Liver (tissue), 3 donors: ENCODE results near the gene SELENOK.

Source experiments
- FOXA1 ChIP-seq: IDR thresholded peaks from 2 replicates; pipeline ENCODE4 v1.6.1; 2016; ENCODE audit warnings: antibody characterized with exemption
- GABPA ChIP-seq, 2 donors: IDR thresholded peaks in 1 of 2; conservative IDR thresholded peaks in 1 of 2; 2 replicates each; pipeline ENCODE4 v1.6.1; 2016; ENCODE audit warnings: antibody characterized with exemption in 2 of 2, mild to moderate bottlenecking in 1 of 2, moderate library complexity in 1 of 2
- HNF4A ChIP-seq, 2 donors: conservative IDR thresholded peaks; 2 replicates each; pipeline ENCODE4 v1.6.1; 2016; ENCODE audit warnings: antibody characterized with exemption in 2 of 2, mild to moderate bottlenecking in 2 of 2
- JUND ChIP-seq, 2 donors: IDR thresholded peaks; 2 replicates each; pipeline ENCODE4 v1.6.1; 2016; ENCODE audit warnings: antibody characterized with exemption in 2 of 2
- RAD21 ChIP-seq, 2 donors: IDR thresholded peaks; 2 replicates each; pipeline ENCODE4 v1.6.1; 2016; ENCODE audit warnings: antibody characterized with exemption in 2 of 2, mild to moderate bottlenecking in 2 of 2
- RXRA ChIP-seq, 2 donors: IDR thresholded peaks; 2 replicates each; pipeline ENCODE4 v1.6.1; 2017 to 2018; ENCODE audit warnings: antibody characterized with exemption in 2 of 2, mild to moderate bottlenecking in 1 of 2
- SP1 ChIP-seq: IDR thresholded peaks from 2 replicates; pipeline ENCODE4 v1.6.1; 2018; ENCODE audit warnings: antibody characterized with exemption, mild to moderate bottlenecking
- TAF1 ChIP-seq: conservative IDR thresholded peaks from 2 replicates; pipeline ENCODE4 v1.6.1; 2016; ENCODE audit warnings: antibody characterized with exemption, mild to moderate bottlenecking
- YY1 ChIP-seq: IDR thresholded peaks from 2 replicates; pipeline ENCODE4 v1.6.1; 2016; ENCODE audit warnings: antibody characterized with exemption, mild to moderate bottlenecking
- TF ChIP-seq, protein P1 (sequence below): IDR thresholded peaks from 2 replicates; pipeline ENCODE4 v1.6.1; 2016; ENCODE audit warnings: antibody characterized with exemption, mild to moderate bottlenecking
- TF ChIP-seq, protein P2 (sequence below): fragments of 150-350 bp; IDR thresholded peaks from 2 replicates; pipeline ENCODE4 v1.5.1; 2017; ENCODE audit warnings: improper control_type of control experiment, low read depth, low read length; ENCODE audit not compliant: missing input control
- TF ChIP-seq, protein P3 (sequence below): IDR thresholded peaks from 2 replicates; pipeline ENCODE4 v1.6.1; 2016; ENCODE audit warnings: antibody characterized with exemption
- TF ChIP-seq, protein P4 (sequence below): IDR thresholded peaks from 2 replicates; pipeline ENCODE4 v1.6.1; 2016; ENCODE audit warnings: antibody characterized with exemption
- donor health status: healthy.
- donor health status: healthy.

DNA sequence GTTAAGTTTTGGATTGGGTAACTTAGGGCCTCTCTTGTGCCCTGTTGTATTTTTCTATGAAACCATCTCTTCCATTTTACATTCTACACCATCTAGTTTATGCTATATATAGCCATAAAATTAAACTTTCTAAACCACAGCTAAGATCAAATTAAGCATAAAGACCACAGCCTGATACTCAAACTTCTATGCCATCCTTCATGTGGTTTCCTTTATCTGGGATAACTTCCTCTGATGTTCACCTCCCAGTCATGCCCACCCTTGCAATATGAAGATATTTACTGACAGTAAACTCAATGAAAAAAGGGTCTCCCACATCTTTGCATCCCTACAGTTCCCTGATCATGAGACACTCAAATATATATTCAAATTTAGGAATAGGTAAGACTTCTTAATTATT is 4.2 kb downstream of the SELENOK start:
- TF ChIP-seq, protein P1, sequence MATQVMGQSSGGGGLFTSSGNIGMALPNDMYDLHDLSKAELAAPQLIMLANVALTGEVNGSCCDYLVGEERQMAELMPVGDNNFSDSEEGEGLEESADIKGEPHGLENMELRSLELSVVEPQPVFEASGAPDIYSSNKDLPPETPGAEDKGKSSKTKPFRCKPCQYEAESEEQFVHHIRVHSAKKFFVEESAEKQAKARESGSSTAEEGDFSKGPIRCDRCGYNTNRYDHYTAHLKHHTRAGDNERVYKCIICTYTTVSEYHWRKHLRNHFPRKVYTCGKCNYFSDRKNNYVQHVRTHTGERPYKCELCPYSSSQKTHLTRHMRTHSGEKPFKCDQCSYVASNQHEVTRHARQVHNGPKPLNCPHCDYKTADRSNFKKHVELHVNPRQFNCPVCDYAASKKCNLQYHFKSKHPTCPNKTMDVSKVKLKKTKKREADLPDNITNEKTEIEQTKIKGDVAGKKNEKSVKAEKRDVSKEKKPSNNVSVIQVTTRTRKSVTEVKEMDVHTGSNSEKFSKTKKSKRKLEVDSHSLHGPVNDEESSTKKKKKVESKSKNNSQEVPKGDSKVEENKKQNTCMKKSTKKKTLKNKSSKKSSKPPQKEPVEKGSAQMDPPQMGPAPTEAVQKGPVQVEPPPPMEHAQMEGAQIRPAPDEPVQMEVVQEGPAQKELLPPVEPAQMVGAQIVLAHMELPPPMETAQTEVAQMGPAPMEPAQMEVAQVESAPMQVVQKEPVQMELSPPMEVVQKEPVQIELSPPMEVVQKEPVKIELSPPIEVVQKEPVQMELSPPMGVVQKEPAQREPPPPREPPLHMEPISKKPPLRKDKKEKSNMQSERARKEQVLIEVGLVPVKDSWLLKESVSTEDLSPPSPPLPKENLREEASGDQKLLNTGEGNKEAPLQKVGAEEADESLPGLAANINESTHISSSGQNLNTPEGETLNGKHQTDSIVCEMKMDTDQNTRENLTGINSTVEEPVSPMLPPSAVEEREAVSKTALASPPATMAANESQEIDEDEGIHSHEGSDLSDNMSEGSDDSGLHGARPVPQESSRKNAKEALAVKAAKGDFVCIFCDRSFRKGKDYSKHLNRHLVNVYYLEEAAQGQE, result no peak
- TF ChIP-seq, protein P2, sequence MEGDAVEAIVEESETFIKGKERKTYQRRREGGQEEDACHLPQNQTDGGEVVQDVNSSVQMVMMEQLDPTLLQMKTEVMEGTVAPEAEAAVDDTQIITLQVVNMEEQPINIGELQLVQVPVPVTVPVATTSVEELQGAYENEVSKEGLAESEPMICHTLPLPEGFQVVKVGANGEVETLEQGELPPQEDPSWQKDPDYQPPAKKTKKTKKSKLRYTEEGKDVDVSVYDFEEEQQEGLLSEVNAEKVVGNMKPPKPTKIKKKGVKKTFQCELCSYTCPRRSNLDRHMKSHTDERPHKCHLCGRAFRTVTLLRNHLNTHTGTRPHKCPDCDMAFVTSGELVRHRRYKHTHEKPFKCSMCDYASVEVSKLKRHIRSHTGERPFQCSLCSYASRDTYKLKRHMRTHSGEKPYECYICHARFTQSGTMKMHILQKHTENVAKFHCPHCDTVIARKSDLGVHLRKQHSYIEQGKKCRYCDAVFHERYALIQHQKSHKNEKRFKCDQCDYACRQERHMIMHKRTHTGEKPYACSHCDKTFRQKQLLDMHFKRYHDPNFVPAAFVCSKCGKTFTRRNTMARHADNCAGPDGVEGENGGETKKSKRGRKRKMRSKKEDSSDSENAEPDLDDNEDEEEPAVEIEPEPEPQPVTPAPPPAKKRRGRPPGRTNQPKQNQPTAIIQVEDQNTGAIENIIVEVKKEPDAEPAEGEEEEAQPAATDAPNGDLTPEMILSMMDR, result no peak
- TF ChIP-seq, protein P3, sequence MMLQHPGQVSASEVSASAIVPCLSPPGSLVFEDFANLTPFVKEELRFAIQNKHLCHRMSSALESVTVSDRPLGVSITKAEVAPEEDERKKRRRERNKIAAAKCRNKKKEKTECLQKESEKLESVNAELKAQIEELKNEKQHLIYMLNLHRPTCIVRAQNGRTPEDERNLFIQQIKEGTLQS, result no peak
- TF ChIP-seq, protein P4, sequence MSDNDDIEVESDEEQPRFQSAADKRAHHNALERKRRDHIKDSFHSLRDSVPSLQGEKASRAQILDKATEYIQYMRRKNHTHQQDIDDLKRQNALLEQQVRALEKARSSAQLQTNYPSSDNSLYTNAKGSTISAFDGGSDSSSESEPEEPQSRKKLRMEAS, result no peak
- no peak for TF ChIP-seq RAD21 (IDR thresholded peaks at IDR 0.05)
- no peak for TF ChIP-seq GABPA (IDR thresholded peaks at IDR 0.05 in 1 of 2, conservative IDR thresholded peaks at IDR 0.05 in 1 of 2)
- no peak for TF ChIP-seq YY1
- no peak for TF ChIP-seq JUND (IDR thresholded peaks at IDR 0.05)
- TF ChIP-seq SP1, result no peak
- no peak for TF ChIP-seq HNF4A (conservative IDR thresholded peaks at IDR 0.05)
- TF ChIP-seq RXRA (IDR thresholded peaks at IDR 0.05), result no peak
- no peak for TF ChIP-seq TAF1
- TF ChIP-seq FOXA1, result no peak
